ENCODE results near the gene COX7A1.

COX7A1 gene

GRCh38 chr19:36128392-36128736 lies 23.9 kb downstream of the COX7A1 start:
- Histone ChIP-seq H3K4me3 (ENCODE audit: low read depth in 1 of 2, low read length in 1 of 2) (peak overlapping the region; percentile 93 to 96), H3K27ac (peak overlapping the region; percentile 90), H3K9me3 (no peaks in the 10 kb centered on the region), H3K27me3 (no peaks in the 10 kb centered on the region), H3K4me1 (ENCODE audit: control insufficient read depth in 1 of 2, insufficient read depth in 1 of 2, low read depth in 1 of 2, low read length in 1 of 2) (peaks cover 41 to 47% of the 10 kb centered on the region in 2 experiments), H3K36me3 (peaks cover 28% of the 10 kb centered on the region)
- no peak for TF ChIP-seq CTCF (IDR thresholded peaks at IDR 0.05)

GRCh38 chr19:36125557-36125956 lies 26.7 kb downstream of the COX7A1 start:
- peaks cover 53% of the 10 kb centered on the region for H3K36me3 ChIP-seq

DNA sequence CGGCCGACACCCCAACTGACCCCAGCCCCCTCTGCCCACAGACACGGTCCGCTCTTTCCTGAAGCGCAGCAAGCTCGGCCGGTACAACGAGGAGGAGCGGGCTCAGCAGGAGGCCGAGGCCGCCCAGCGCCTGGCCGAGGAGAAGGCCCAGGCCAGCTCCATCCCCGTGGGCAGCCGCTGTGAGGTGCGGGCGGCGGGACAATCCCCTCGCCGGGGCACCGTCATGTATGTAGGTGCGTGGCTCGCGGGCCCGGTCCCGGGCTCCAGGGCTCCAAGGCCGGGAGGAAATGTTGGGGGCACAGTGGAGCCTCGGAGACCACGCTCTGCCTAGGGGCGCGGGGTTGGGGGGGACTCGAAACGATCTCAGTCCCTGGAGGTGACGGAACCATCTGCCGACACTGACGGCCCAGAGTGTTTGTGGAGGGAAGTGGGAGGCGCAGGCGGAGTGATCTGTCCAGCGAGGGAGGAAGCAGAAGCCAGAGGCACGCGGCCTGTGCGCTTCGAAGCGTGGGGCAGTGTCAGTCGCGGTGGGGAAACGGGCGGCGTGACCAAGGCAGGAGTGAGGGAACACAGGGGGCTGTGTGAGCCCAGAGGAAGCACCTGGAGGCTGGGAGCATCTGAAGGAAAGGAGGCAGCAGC lies 30.6 kb downstream of the COX7A1 start:
- peaks cover 3 to 5% of the 10 kb centered on the region in 2 experiments for H3K4me1 ChIP-seq (ENCODE audit: control insufficient read depth in 1 of 2, insufficient read depth in 1 of 2, low read depth in 1 of 2, low read length in 1 of 2)

More at GRCh38 chr19:36125557-36125956, 26.7 kb downstream of the COX7A1 start:
- no peaks in the 10 kb centered on the region for H3K9me3 ChIP-seq
- TF ChIP-seq CTCF (IDR thresholded peaks at IDR 0.05), result no peak
- no peak overlapping the region for H3K4me3 ChIP-seq (ENCODE audit: low read depth in 1 of 2, low read length in 1 of 2)
- no peaks in the 10 kb centered on the region for H3K27me3 ChIP-seq
- peaks cover 18 to 25% of the 10 kb centered on the region in 2 experiments for H3K4me1 ChIP-seq (ENCODE audit: control insufficient read depth in 1 of 2, insufficient read depth in 1 of 2, low read depth in 1 of 2, low read length in 1 of 2)
- no peak overlapping the region for H3K27ac ChIP-seq

DNA sequence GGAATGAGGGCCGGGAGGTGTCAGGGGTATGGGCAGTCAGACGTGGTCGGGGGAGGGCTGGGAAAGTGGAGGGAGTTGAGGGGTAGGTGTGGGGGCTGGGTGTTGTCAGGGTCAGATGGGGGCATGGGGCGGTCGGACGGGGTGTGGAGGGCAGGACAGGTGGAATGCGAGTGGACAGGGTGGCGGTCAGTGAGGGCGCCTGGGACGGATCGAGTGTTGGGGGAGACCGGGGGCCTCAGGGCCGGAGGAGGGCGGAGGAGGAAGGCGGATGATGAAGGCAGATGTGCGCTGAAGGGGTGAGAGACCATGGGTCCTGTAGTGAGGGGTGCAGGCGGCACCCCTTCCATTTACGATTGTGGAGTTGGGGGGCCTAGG lies 31.3 kb downstream of the COX7A1 start:
- Histone ChIP-seq H3K9me3 (no peaks in the 10 kb centered on the region), H3K27ac (no peak overlapping the region), H3K4me3 (ENCODE audit: low read depth in 1 of 2, low read length in 1 of 2) (no peak overlapping the region), H3K27me3 (no peaks in the 10 kb centered on the region), H3K36me3 (peaks cover 86% of the 10 kb centered on the region), H3K4me1 (ENCODE audit: control insufficient read depth in 1 of 2, insufficient read depth in 1 of 2, low read depth in 1 of 2, low read length in 1 of 2) (peaks cover 10 to 11% of the 10 kb centered on the region in 2 experiments)
- no peak for TF ChIP-seq CTCF (IDR thresholded peaks at IDR 0.05)

More for the DNA sequence above, 30.6 kb downstream of the COX7A1 start:
- Histone ChIP-seq H3K27ac (no peak overlapping the region), H3K4me3 (ENCODE audit: low read depth in 1 of 2, low read length in 1 of 2) (no peak overlapping the region), H3K9me3 (no peaks in the 10 kb centered on the region), H3K27me3 (no peaks in the 10 kb centered on the region), H3K36me3 (peaks cover 88% of the 10 kb centered on the region)
- TF ChIP-seq CTCF (IDR thresholded peaks at IDR 0.05), result no peak

GRCh38 chr19:36120092-36120983 lies 31.9 kb downstream of the COX7A1 start:
- Histone ChIP-seq H3K9me3 (no peaks in the 10 kb centered on the region), H3K27ac (no peak overlapping the region), H3K4me3 (ENCODE audit: low read depth in 1 of 2, low read length in 1 of 2) (no peak overlapping the region), H3K36me3 (peaks cover 80% of the 10 kb centered on the region), H3K27me3 (no peaks in the 10 kb centered on the region), H3K4me1 (ENCODE audit: control insufficient read depth in 1 of 2, insufficient read depth in 1 of 2, low read depth in 1 of 2, low read length in 1 of 2) (peaks cover 14 to 16% of the 10 kb centered on the region in 2 experiments)
- TF ChIP-seq CTCF (IDR thresholded peaks at IDR 0.05), result no peak
